ENCODE results near the gene TSPAN3. TPM values are rescaled to one million over a fixed set of nuclear protein-coding genes. Genes with fewer than 3 reads are reported as not detected.

Gene TSPAN3
- total RNA-seq, 6 donors from 2014 or later, result 97.4 to 742 (median 396) TPM

DNA sequence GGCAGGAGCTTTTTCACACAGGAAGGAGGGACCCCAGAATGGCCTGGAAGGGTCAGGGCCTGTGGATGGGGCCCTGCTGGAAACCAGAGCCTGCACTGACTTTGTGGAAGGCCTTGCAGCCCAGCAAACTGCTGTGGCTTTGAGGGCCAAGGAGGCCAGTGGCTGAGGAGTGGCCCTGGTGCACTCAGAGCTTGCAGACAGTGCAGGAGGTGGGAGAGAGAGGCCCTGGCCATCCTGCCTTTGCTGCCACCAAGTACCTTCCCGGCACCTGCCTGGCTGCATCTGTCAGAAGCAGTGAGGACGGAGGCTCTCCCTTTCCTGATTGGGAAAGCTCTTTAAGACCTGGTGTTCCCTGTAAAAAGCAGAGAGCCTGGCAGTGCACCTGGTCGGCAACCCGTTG, 69.6 kb downstream of the TSPAN3 start:
- ATAC-seq (ENCODE audit: low FRiP score in 2 of 2) (no peak), DNase-seq (no peak)
- 64 to 86% methylated on average over 3 to 4 of the region's 4 CpGs for WGBS, 2 donors
- Histone ChIP-seq H3K27ac (peak overlapping the region in 1 of 4 donors; percentile 4), H3K27me3 (no peaks in the 10 kb centered on the region), H3K9me3 (no peaks in the 10 kb centered on the region), H3K4me3 (no peak overlapping the region), H3K4me1 (peaks cover 0 to 34% (median 20%) of the 10 kb centered on the region in 4 donors), H3K36me3 (no peaks in the 10 kb centered on the region)
- TF ChIP-seq EP300 (IDR thresholded peaks at IDR 0.05) (no peak), POLR2A (IDR thresholded peaks at IDR 0.05) (no peak), POLR2AphosphoS5 (IDR thresholded peaks at IDR 0.05) (no peak)
- TF ChIP-seq, protein P1, sequence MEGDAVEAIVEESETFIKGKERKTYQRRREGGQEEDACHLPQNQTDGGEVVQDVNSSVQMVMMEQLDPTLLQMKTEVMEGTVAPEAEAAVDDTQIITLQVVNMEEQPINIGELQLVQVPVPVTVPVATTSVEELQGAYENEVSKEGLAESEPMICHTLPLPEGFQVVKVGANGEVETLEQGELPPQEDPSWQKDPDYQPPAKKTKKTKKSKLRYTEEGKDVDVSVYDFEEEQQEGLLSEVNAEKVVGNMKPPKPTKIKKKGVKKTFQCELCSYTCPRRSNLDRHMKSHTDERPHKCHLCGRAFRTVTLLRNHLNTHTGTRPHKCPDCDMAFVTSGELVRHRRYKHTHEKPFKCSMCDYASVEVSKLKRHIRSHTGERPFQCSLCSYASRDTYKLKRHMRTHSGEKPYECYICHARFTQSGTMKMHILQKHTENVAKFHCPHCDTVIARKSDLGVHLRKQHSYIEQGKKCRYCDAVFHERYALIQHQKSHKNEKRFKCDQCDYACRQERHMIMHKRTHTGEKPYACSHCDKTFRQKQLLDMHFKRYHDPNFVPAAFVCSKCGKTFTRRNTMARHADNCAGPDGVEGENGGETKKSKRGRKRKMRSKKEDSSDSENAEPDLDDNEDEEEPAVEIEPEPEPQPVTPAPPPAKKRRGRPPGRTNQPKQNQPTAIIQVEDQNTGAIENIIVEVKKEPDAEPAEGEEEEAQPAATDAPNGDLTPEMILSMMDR (IDR thresholded peaks at IDR 0.05), result no peak

DNA sequence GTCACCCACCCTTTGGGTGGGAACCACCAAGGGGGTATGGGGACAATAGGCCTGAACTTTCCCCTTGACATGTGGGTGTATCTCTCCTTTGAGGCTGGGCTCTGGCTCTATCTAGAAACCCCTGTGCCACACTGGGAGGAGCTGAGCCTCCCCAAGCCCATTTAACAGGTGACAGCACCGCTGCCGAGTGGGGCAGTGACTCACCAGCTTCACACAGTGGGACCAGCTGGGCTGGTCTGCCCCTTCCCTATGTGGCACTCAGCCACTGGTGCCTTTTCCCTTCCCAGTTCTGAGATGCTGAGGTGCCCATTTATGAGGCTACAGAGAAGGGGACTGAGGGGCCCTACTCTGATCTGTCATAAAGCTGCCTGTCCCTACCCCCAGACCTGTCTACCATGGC, 70.9 kb downstream of the TSPAN3 start:
- ATAC-seq (ENCODE audit: low FRiP score in 2 of 2) (no peak), DNase-seq (no peak)
- H3K4me3 ChIP-seq, result no peak overlapping the region
- no peak overlapping the region for H3K27ac ChIP-seq
- peaks cover 0 to 41% (median 23%) of the 10 kb centered on the region in 4 donors for H3K4me1 ChIP-seq
- H3K36me3 ChIP-seq, result no peaks in the 10 kb centered on the region
- no peaks in the 10 kb centered on the region for H3K27me3 ChIP-seq
- WGBS, 2 donors, result 78% methylated on average over 2 of the region's 2 CpGs; no CpG with 5 or more reads in 1 of the 2 donors
- no peak for TF ChIP-seq POLR2AphosphoS5 (IDR thresholded peaks at IDR 0.05)
- TF ChIP-seq POLR2A (IDR thresholded peaks at IDR 0.05), result no peak
- no peak for TF ChIP-seq EP300 (IDR thresholded peaks at IDR 0.05)
- TF ChIP-seq, protein P1 (IDR thresholded peaks at IDR 0.05), result no peak
- no peaks in the 10 kb centered on the region for H3K9me3 ChIP-seq

DNA sequence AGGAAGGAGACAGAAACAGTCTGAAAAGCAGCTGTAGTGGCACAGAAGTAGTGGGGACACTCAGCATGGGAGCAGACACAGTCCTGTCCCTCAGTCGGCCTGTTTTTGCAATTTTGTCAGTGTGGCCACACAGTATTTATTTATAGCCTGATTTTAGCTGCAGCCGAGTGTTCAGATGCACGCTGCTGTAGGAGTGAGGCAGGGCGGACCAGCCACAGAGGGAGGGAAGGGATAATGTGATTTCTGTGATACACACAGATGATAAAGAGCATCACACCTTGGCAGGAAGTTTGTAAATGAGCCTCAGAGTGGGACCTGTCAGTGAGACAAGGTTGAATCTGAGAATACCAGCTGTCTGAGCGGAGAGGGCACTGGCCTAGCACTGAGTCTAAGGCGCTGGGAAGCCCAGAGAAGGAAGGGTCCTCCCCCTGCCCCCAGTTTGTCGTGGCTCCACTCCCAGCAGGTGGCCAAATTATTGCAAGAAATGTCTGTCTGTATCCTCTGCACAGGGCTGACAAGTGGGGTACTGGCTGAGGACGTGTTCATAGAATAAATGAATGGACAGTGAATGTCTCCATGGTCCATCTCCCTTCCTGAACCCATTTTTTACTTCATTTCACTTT, 72.1 kb downstream of the TSPAN3 start:
- H3K9me3 ChIP-seq, result no peaks in the 10 kb centered on the region
- no peaks in the 10 kb centered on the region for H3K27me3 ChIP-seq
- H3K36me3 ChIP-seq, result no peaks in the 10 kb centered on the region
- H3K4me3 ChIP-seq, result no peak overlapping the region
- 75 to 85% methylated on average over 8 of the region's 8 CpGs for WGBS, 2 donors
- TF ChIP-seq EP300 (IDR thresholded peaks at IDR 0.05), result no peak
- TF ChIP-seq POLR2A (IDR thresholded peaks at IDR 0.05), result no peak
- TF ChIP-seq, protein P1 (IDR thresholded peaks at IDR 0.05), result no peak
- no peak for TF ChIP-seq POLR2AphosphoS5 (IDR thresholded peaks at IDR 0.05)
- H3K4me1 ChIP-seq, result peaks cover 0 to 44% (median 23%) of the 10 kb centered on the region in 4 donors
- ATAC-seq (ENCODE audit: low FRiP score in 2 of 2), result no peak
- peak overlapping the region in 1 of 4 donors; percentile 4 for H3K27ac ChIP-seq
- no peak for DNase-seq

DNA sequence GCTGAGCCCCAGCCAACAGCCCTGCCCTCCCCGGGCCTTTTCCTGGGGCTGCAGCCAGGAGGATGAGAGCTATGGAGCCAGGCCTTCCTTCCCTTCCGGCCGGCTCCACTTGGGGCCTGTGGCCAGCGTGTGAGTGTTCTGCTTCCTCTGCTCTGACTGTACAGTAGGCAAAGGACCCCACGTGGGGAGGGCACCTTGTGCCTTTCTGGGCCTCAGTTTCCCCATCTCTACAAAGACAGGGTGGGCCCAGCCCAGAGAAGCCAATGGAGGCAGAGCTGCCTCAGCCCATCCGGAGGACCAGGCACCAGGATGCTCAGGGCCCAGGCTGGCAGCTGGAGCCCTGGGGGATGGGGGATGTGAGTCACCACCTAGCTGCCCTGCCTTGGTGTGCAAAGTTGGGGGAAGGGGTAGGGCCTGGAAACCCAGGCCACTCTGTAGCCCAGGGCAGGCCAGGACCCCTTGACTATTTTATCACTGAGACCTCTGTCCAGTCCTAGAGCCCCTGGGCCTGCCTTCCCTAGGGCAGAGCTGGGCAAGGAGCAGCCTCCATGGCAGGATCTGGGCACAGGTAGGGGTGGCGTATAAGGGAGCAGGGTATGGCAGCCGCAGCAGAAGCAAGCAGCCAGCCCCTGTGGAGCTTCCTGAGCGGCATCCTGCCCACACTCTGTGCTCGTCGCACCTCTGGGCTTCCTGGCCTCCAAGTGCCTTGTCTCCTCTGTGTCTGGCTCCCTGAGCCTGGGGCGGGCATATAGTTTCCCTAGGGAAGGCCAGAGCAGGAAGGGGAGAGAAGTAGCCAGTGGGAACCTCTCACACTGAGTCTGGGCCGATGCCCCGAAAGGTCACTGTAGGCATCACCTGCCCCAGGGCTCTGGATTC, 74.1 kb downstream of the TSPAN3 start:
- no peaks in the 10 kb centered on the region for H3K27me3 ChIP-seq
- DNase-seq, result peak in 1 of 2 donors; percentile 67
- H3K4me3 ChIP-seq, result peak overlapping the region in 3 of 4 donors; percentile 29 to 54 (median 48)
- H3K27ac ChIP-seq, result peak overlapping the region; percentile 69 to 89 (median 84)
- H3K9me3 ChIP-seq, result no peaks in the 10 kb centered on the region
- TF ChIP-seq EP300 (IDR thresholded peaks at IDR 0.05), result no peak
- TF ChIP-seq, protein P1 (IDR thresholded peaks at IDR 0.05), result no peak
- TF ChIP-seq POLR2AphosphoS5 (IDR thresholded peaks at IDR 0.05), result no peak
- 77 to 95% methylated on average over 4 to 11 of the region's 14 CpGs for WGBS, 2 donors
- peak; percentile 31 to 48 for ATAC-seq (ENCODE audit: low FRiP score in 2 of 2)
- peaks cover 0 to 43% (median 19%) of the 10 kb centered on the region in 4 donors for H3K4me1 ChIP-seq
- no peaks in the 10 kb centered on the region for H3K36me3 ChIP-seq
